Left lung (tissue), 10 donors: Measurements from ENCODE around the gene KCTD12. TPM values are rescaled to one million over a fixed set of nuclear protein-coding genes. Genes with fewer than 3 reads are reported as not detected.

Source experiments
- ATAC-seq: fragments of 200-7000 bp; cut with Tn5 transposase; one replicate; pipeline ENCODE4 v1.9.1; 2020; ENCODE audit warnings: moderate library complexity
- DNase-seq, 4 donors: peaks; one replicate each; pipeline ENCODE4 v3.0.0-alpha.2; 2013 to 2020
- H3K27ac ChIP-seq, 2 donors: fragments of 200-600 bp; sonication (generic) in 1 of 2; one replicate each; pipeline versions ENCODE4 v1.5.0 to v1.8.0; 2020 to 2021
- H3K27me3 ChIP-seq, 2 donors: fragments of 200-600 bp; sonication (generic) in 1 of 2; one replicate each; pipeline versions ENCODE4 v1.5.0 to v1.8.0; 2020 to 2021
- H3K36me3 ChIP-seq, 2 donors: fragments of 200-600 bp; sonication (generic) in 1 of 2; one replicate each; pipeline versions ENCODE4 v1.5.0 to v1.8.0; 2020 to 2021
- H3K4me1 ChIP-seq, 2 donors: fragments of 200-600 bp; one replicate each; pipeline ENCODE4 v1.8.0; 2021
- H3K4me3 ChIP-seq, 2 donors: fragments of 200-600 bp; sonication (generic) in 1 of 2; one replicate each; pipeline versions ENCODE4 v1.5.0 to v1.8.0; 2020 to 2021; ENCODE audit warnings: mild to moderate bottlenecking in 1 of 2
- H3K9me3 ChIP-seq, 2 donors: fragments of 200-600 bp; sonication (generic) in 1 of 2; one replicate each; pipeline versions ENCODE4 v1.5.0 to v1.8.0; 2020 to 2021
- CTCF ChIP-seq, 2 donors: fragments of 200-600 bp; sonication (generic) in 1 of 2; IDR thresholded peaks; one replicate each; pipeline versions ENCODE4 v1.5.0 to v1.8.0; 2021; ENCODE audit warnings: antibody characterized with exemption in 2 of 2
- intact Hi-C, 2 donors: fragments of 100-400 bp; cut with DNase I; formaldehyde crosslinking; loops; one replicate each; pipeline versions ENCODE4 v1.11.2 to v1.14.2; 2022
- polyA plus RNA-seq, 6 donors: library from polyadenylated mRNA; unstranded; fragments of 120-200 nt; gene quantifications; one replicate each; pipeline ENCODE4 v1.2.1, GENCODE V29; 2013; ENCODE audit not compliant: insufficient read length in 6 of 6
- total RNA-seq, 2 donors: library from RNA; stranded (reverse); fragmentation: NEBNext Ultra II Directional; extraction: Animal tissue kit (Norgen Biotek cat#: 25700); gene quantifications; one replicate each; pipeline ENCODE4 v1.2.1, GENCODE V29; 2021
- donor health status: DM: no; HTN: yes; CAD: no.
- donor health status: DM: no; HTN: no; CAD: no.

KCTD12 gene
- total and polyA plus RNA-seq, 8 donors, result 153 to 234 (median 180) TPM

GRCh38 chr13:76845865-76846264, 40.3 kb downstream of the KCTD12 start:
- Histone ChIP-seq H3K36me3 (no peaks in the 10 kb centered on the region), H3K9me3 (no peaks in the 10 kb centered on the region), H3K27me3 (no peaks in the 10 kb centered on the region), H3K4me1 (no peaks in the 10 kb centered on the region), H3K4me3 (no peak overlapping the region), H3K27ac (no peak overlapping the region)
- DNase-seq, result no peak
- no peak for ATAC-seq
- TF ChIP-seq CTCF (IDR thresholded peaks at IDR 0.05), result no peak
- intact Hi-C loops, result no loop called here

- intact Hi-C loops, result no loop called here
- H3K36me3 ChIP-seq, result no peaks in the 10 kb centered on the region
- H3K27ac ChIP-seq, result no peak overlapping the region
- no peaks in the 10 kb centered on the region for H3K4me1 ChIP-seq
- no peaks in the 10 kb centered on the region for H3K9me3 ChIP-seq
- H3K4me3 ChIP-seq, result no peak overlapping the region
- no peak for TF ChIP-seq CTCF (IDR thresholded peaks at IDR 0.05)
- no peak for ATAC-seq
- DNase-seq, result no peak
- H3K27me3 ChIP-seq, result no peaks in the 10 kb centered on the region
Observed at GRCh38 chr13:76845367-76845766, 40.8 kb downstream of the KCTD12 start.

GRCh38 chr13:76837801-76838200, 48.4 kb downstream of the KCTD12 start:
- H3K4me1 ChIP-seq, result no peaks in the 10 kb centered on the region
- H3K9me3 ChIP-seq, result no peaks in the 10 kb centered on the region
- ATAC-seq (no peak), DNase-seq (peak in 2 of 4 donors; percentile 34 to 62)
- no peak overlapping the region for H3K4me3 ChIP-seq
- intact Hi-C loops, result no loop called here
- no peaks in the 10 kb centered on the region for H3K27me3 ChIP-seq
- TF ChIP-seq CTCF (IDR thresholded peaks at IDR 0.05), result no peak
- H3K27ac ChIP-seq, result no peak overlapping the region
- H3K36me3 ChIP-seq, result no peaks in the 10 kb centered on the region

- ATAC-seq (no peak), DNase-seq (no peak)
- intact Hi-C loops, result no loop called here
- TF ChIP-seq CTCF (IDR thresholded peaks at IDR 0.05), result no peak
- Histone ChIP-seq H3K4me1 (no peaks in the 10 kb centered on the region), H3K36me3 (no peaks in the 10 kb centered on the region), H3K4me3 (no peak overlapping the region), H3K27me3 (no peaks in the 10 kb centered on the region), H3K27ac (no peak overlapping the region), H3K9me3 (no peaks in the 10 kb centered on the region)
Observed at GRCh38 chr13:76836311-76836710, 49.9 kb downstream of the KCTD12 start.

GRCh38 chr13:76833441-76833954, 52.7 kb downstream of the KCTD12 start:
- no peaks in the 10 kb centered on the region for H3K36me3 ChIP-seq
- no peaks in the 10 kb centered on the region for H3K27me3 ChIP-seq
- no peaks in the 10 kb centered on the region for H3K9me3 ChIP-seq
- no peak for DNase-seq
- TF ChIP-seq CTCF (IDR thresholded peaks at IDR 0.05), result no peak
- H3K27ac ChIP-seq, result no peak overlapping the region
- no peak for ATAC-seq
- intact Hi-C loops, result no loop called here
- no peak overlapping the region for H3K4me3 ChIP-seq
- H3K4me1 ChIP-seq, result no peaks in the 10 kb centered on the region
